ENCODE data around the gene PPM1B. TPM values are rescaled to one million over a fixed set of nuclear protein-coding genes. Genes with fewer than 3 reads are reported as not detected.

Gene PPM1B
- total and polyA plus RNA-seq, 2 of the 13 experiments (the other 11 are each of a cell fraction or from before 2014, with no cell fraction given) = 24.4 to 25.0 TPM

DNA sequence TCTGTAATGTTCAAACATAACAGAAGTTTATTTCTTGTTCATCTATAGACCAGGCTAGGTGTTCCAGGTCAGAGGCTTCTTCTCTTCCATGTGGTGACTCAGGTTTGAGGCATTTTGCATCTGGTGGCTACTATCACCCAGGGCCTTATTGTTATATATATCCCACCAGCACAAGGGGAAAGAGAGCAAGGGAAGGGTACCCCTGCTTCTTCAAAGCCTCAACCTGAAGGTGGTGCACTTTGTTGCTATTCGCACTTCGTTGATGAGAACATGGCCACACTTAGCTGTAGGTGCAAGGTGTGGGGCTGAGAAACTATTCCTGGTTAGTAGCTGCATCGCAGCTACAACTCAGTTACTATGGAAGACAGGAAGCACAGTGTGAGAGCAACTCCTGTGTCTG, 79.2 kb downstream of the PPM1B start:
- WGBS (ENCODE audit: low lambda C conversion rate) = 78% methylated on average over 3 of the region's 3 CpGs
- Histone ChIP-seq H3K36me3 (replicated peaks in 1 of 2; ENCODE audit: control insufficient read depth in 1 of 2, insufficient read depth in 2 of 2, low read length in 2 of 2) (no peaks in the 10 kb centered on the region), H2AFZ (ENCODE audit: low read length) (no peak overlapping the region), H3K9ac (ENCODE audit: insufficient read depth, low read depth, low read length) (no peak overlapping the region), H3K4me1 (ENCODE audit: insufficient read depth, low read length) (peaks cover 21% of the 10 kb centered on the region), H3K79me2 (ENCODE audit: insufficient read depth, low read length) (no peaks in the 10 kb centered on the region), H3K27ac (ENCODE audit: extremely low read length, insufficient read depth, low read length) (no peak overlapping the region), H3K9me3 (ENCODE audit: low read length) (no peaks in the 10 kb centered on the region), H4K20me1 (ENCODE audit: insufficient read depth, low read length) (no peaks in the 10 kb centered on the region), H3K4me3 (replicated peaks in 1 of 3; ENCODE audit: insufficient read depth in 1 of 3, low read depth in 2 of 3, low read length in 3 of 3) (no peak overlapping the region), H3K4me2 (ENCODE audit: low read depth, low read length) (no peak overlapping the region), H3K27me3 (ENCODE audit: control insufficient read depth in 1 of 2, insufficient read depth in 2 of 2, low read length in 2 of 2) (no peaks in the 10 kb centered on the region; a peak in 1 of 5 replicates)
- BruUV-seq (replicated peaks) = no TSS peak
- in situ Hi-C loops (cut with HindIII; ENCODE audit: extremely low pct_ligation_motif_present, low pct_unique_long_range_greater_than_20kb) (loop anchor here (5.0 kb wide), 1 partner anchor 44 kb away; no protein-coding TSS in a partner anchor), intact Hi-C loops (cut with micrococcal nuclease; ENCODE audit: unreplicated experiment) (loop anchor here (5.0 kb wide), 1 partner anchor 709 kb away; no protein-coding TSS in a partner anchor)
- no peak for TF ChIP-seq TEAD2 (CRISPR knock-in tag; IDR thresholded peaks at IDR 0.05)
- TF ChIP-seq ZNF776 (CRISPR knock-in tag; IDR thresholded peaks at IDR 0.05) = no peak
- no peak for TF ChIP-seq TEAD3 (CRISPR knock-in tag; optimal IDR thresholded peaks at IDR 0.05; ENCODE audit: borderline replicate concordance)
- no peak for TF ChIP-seq ZNF841 (CRISPR knock-in tag; IDR thresholded peaks at IDR 0.05; ENCODE audit: borderline replicate concordance)
- TF ChIP-seq MTF2 (CRISPR knock-in tag; IDR thresholded peaks at IDR 0.05; ENCODE audit: borderline replicate concordance) = no peak
- TF ChIP-seq, protein P1, sequence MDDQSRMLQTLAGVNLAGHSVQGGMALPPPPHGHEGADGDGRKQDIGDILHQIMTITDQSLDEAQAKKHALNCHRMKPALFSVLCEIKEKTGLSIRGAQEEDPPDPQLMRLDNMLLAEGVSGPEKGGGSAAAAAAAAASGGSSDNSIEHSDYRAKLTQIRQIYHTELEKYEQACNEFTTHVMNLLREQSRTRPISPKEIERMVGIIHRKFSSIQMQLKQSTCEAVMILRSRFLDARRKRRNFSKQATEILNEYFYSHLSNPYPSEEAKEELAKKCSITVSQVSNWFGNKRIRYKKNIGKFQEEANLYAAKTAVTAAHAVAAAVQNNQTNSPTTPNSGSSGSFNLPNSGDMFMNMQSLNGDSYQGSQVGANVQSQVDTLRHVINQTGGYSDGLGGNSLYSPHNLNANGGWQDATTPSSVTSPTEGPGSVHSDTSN (CRISPR knock-in tag; IDR thresholded peaks at IDR 0.05; ENCODE audit: borderline replicate concordance) = no peak
- TF ChIP-seq, protein P2, sequence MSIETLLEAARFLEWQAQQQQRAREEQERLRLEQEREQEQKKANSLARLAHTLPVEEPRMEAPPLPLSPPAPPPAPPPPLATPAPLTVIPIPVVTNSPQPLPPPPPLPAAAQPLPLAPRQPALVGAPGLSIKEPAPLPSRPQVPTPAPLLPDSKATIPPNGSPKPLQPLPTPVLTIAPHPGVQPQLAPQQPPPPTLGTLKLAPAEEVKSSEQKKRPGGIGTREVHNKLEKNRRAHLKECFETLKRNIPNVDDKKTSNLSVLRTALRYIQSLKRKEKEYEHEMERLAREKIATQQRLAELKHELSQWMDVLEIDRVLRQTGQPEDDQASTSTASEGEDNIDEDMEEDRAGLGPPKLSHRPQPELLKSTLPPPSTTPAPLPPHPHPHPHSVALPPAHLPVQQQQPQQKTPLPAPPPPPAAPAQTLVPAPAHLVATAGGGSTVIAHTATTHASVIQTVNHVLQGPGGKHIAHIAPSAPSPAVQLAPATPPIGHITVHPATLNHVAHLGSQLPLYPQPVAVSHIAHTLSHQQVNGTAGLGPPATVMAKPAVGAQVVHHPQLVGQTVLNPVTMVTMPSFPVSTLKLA (IDR thresholded peaks at IDR 0.05) = no peak
- TF ChIP-seq CHD2 (IDR thresholded peaks at IDR 0.05; ENCODE audit: low read depth, low read length) = no peak
- TF ChIP-seq ZNF749 (CRISPR knock-in tag; IDR thresholded peaks at IDR 0.05; ENCODE audit: borderline replicate concordance) = no peak
- no peak for TF ChIP-seq SMAD9 (CRISPR knock-in tag; IDR thresholded peaks at IDR 0.05)
- no peak for TF ChIP-seq ZNF567 (CRISPR knock-in tag; IDR thresholded peaks at IDR 0.05; ENCODE audit: borderline replicate concordance)
- TF ChIP-seq, protein P3, sequence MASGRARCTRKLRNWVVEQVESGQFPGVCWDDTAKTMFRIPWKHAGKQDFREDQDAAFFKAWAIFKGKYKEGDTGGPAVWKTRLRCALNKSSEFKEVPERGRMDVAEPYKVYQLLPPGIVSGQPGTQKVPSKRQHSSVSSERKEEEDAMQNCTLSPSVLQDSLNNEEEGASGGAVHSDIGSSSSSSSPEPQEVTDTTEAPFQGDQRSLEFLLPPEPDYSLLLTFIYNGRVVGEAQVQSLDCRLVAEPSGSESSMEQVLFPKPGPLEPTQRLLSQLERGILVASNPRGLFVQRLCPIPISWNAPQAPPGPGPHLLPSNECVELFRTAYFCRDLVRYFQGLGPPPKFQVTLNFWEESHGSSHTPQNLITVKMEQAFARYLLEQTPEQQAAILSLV (CRISPR knock-in tag; IDR thresholded peaks at IDR 0.05; ENCODE audit: borderline replicate concordance) = no peak
- no peak for TF ChIP-seq PAF1 (CRISPR knock-in tag; IDR thresholded peaks at IDR 0.05)
- TF ChIP-seq, protein P4, sequence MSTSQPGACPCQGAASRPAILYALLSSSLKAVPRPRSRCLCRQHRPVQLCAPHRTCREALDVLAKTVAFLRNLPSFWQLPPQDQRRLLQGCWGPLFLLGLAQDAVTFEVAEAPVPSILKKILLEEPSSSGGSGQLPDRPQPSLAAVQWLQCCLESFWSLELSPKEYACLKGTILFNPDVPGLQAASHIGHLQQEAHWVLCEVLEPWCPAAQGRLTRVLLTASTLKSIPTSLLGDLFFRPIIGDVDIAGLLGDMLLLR (CRISPR knock-in tag; IDR thresholded peaks at IDR 0.05) = no peak
- no peak for TF ChIP-seq MED13 (CRISPR knock-in tag; IDR thresholded peaks at IDR 0.05)
- no peak for TF ChIP-seq NFATC3 (CRISPR knock-in tag; IDR thresholded peaks at IDR 0.05)
- no peak for FAIRE-seq
- peak; percentile 36 for ATAC-seq
- ChIA-PET POLR2A (no interaction called here), CTCF (ENCODE audit: low intra/inter-chr PET ratio, low total read pairs) (no interaction called here)
- DNase-seq (ENCODE audit: low spot score) = no peak
